Stimulated activated CD4-positive, alpha-beta T cell treated with anti-CD3 and anti-CD28 coated beads, Interleukin-2, amount 100 ng/mL, for 48 hours (primary cell): ENCODE results near the gene KIAA1671.

Experiments used
- DNase-seq, 2 donors: peaks; one replicate each; pipeline ENCODE4 v3.0.0-alpha.2; 2020

Gene KIAA1671

DNA sequence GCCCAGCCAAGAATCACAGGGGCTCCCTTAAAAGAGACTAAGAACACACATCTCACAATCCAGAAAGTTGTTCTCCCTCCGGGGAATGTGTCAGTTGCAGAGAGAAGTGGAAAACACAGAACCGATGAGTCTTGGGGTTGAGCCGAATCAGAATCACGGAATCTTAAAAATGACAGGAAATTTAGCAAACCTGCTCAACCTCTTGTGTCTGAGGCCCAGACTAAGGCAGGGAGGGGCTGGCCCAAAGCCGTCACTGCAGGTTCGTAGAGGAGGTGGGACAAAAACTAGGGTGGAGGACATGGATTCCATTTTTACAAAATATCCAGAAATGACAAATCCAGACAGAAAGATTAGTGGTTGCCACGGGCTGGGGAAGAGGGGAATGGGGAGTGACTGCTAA, 63.8 kb downstream of the KIAA1671 start:
- DNase-seq = no peak

DNA sequence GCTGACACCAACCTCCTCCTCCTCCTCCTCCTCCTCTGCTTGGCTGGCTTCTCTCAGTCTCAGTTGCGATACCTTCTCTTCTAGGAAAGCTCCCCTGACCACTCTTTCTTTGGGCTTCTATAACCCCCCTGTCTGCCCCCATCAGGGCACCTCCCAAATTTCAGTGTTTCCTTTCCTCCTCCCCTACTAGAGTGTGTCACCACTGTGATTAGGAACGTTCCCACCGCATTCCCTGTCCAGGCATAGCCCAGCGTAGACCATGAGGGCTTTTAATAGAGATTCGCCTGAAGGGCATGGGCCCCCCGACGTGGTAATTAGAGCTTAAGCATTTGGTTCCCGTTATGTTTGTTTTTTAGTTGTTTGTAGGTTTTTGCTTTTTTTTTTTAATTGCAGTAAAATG, 65.5 kb downstream of the KIAA1671 start:
- no peak for DNase-seq

DNA sequence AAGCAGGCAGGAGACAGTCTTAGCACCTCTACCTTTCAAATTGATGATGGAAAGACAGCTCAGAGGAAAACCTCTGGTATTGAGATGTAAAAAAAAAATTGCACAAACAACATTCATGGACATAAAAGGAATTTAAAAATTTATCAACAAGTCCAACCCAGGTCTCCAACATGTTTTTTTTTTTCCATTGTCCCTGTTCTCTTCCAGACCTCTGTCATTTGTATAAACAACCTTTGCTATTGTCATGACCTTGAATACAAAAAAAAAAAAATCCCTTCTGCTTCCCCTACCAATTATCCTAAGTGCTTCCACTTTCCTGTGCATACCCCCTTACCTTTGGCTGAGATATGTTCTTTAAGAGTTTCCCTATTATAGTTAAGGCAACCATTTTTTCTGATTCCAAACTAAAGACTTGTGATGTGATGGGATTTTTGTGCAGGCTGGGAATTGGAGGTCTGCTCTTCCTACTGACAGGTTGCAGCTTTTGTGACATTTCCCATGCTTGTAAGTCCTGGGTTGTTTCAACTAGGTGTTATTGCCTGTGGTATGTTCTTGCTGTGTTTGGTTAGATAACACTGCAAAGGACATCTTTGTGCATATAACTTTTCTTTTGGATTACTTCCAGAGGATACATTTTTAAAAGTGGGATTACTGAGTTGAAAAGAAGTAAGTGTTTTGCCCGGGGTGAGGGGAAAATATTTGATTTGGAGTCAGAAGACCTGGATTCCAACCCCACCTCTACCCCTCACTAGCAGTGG, 67.1 kb downstream of the KIAA1671 start:
- no peak for DNase-seq

DNA sequence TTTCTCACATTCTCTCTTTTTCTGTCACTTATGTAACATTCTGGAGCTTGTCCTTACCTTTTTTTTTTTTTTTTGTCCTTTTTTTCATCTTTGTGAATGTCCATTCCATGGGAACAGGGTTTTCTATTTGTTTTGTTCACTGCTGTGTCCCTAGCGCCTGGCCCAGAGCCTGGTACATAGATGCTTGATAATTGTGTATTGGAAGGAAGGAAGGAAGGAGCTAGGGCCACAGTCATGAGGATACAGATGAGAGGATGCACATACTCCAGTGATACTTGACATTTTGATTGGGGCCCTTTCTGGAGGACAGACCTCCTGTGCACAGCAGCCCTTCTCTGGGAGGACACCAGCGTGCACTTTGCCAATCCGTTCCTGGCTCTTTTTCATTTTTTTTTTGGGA, 68.9 kb downstream of the KIAA1671 start:
- DNase-seq = no peak

DNA sequence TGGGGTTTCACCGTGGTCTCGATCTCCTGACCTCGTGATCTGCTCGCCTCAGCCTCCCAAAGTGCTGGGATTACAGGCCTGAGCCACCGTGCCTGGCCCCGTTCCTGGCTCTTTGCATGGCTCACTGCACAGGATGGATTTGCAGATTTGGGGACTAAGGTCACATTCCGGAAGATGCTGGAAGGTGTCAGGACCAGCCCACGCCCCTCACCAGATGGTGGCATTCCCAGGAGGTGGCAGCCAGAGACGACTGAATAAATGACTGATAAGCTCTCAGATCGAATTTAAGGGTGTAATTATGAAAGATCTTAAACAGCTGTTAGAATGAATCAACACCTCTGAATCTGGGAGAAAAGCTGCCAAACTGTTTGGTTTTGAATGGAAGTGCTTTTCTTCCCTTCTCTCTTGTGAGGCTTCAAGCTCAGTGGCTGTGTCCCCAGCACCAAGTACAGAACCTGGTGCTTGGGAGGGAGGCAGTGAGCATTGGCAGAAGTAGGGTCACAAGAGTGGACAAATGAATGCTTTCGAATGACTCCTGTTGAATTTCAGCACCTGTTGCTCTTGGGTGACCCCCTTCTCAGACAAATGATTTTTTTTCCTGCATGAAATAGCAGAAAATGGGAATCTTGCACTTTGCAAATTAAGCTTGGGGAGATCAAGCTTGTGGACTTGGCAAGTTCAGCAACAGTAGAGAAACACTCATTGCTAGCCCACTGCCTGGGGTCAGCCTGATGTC, 69.6 kb downstream of the KIAA1671 start:
- no peak for DNase-seq

DNA sequence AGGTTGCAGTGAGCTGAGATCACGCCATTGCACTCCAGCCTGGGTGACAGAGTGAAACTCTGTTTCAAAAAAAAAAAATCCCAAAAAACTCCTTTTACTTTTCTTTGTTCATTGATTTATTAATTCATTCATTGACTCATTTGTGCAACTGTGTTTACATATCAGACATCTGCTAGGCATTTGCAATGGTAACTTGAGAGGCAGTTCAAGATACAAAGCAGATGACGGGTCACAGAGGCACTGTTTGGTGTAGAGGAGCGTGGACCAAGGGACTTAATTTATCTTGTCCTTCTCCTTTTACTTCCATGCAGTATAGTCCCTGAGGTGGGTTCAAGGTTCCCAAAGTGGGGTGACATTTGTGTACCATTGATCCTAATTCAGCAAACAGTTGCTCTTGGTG, 71.4 kb downstream of the KIAA1671 start:
- no peak for DNase-seq

DNA sequence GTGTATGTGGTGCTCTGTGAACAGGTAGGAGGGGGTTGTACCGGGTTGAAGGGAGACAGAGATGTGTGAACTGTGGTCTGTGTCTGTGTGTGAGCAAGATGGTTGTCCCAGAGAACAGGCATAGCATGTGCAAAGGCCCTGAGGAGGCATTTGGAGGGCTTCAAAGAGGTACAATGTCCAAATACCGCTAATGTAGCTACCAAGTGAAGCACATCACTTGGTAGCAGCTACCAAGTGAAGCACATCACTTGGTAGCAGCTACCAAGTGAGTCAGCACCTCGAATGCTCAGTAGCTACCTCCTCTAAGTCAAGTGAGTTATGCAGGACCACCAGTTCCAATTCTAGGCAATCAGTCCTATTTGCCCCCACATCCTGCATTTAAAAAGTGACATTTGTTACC, 72.4 kb downstream of the KIAA1671 start:
- DNase-seq = no peak

DNA sequence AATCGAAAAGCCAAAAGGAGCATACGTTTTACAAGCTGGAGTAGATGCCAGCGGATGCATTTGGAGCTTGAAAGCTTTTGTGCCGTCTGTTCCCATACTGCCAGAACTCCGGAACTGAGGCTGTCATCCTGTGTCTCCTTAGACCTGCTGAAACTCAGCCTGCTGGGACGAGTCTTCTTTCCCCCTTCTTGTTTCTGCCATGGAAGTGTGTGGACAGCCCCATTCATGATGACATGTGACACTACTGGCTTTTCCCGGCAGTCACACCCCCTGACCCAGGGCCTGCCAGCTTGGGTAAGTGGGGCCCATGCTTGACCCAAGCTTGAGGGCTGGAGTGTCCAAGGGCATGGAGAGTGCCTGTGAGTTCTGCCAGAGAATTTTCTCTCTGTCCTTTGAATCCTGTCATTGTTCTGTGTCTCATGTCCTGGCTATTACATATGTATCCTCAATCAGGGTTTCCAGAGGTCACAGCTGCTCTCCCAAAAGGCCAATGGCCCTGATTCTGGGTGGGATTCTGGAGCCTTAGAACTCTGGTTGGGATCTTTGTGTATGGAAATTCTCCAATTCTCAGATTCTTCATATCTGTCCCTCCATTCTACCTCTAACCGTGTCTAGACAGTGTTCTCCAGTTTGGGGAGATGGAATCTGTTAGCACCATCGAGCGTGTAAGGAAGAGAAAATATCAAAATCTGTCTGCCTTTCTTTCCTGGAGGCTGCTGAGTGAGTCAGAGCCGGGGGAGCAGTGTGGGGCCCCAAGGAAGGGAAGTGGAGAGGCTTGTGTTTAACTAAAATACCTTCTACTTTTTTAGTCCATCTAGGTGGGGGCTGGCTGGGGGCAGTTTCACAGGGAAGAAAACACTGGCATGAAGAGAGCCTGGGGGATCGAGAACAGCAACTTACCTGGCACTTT, 73.2 kb downstream of the KIAA1671 start:
- DNase-seq = no peak

DNA sequence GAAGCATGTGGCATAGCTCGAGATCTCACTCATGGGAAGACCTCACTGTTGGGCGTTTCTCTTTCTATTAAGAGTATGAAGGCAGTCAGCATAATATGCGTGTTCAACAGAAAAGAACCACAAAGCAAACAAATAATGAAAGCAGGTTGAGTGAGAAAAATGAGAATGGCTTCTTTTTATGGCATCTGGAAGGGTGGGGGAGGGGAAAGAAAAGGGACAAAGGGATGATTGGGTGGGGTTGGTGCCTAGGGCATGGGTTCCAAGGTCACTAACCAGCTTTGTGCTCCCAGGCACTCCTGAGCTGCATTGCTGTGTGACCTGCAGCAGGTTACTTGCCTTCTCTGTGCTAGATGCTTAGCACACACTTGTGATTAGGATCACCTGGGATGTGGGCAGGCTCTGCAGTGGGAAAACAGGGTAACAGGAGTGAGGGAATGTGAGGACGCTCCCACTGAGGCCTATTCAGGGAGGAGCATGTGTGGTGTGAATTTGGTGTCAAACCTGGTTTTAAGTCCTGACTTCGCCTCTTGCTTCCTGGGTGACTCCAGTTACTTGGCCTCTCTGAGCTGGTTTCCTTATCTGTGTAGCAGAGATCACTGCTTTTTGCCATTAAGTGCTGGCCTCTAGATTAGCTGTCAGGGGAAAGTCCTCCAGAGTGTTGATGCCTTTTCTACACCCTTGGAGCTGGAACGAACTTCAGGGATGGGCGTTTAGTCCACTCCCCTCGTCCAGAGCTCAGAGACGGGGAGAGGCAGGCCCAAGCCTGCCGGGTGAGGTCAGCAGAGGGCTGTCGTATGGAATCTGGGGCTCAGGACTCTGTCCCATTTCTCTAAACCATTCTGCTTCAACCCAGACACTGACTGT, 74.8 kb downstream of the KIAA1671 start:
- DNase-seq = no peak

DNA sequence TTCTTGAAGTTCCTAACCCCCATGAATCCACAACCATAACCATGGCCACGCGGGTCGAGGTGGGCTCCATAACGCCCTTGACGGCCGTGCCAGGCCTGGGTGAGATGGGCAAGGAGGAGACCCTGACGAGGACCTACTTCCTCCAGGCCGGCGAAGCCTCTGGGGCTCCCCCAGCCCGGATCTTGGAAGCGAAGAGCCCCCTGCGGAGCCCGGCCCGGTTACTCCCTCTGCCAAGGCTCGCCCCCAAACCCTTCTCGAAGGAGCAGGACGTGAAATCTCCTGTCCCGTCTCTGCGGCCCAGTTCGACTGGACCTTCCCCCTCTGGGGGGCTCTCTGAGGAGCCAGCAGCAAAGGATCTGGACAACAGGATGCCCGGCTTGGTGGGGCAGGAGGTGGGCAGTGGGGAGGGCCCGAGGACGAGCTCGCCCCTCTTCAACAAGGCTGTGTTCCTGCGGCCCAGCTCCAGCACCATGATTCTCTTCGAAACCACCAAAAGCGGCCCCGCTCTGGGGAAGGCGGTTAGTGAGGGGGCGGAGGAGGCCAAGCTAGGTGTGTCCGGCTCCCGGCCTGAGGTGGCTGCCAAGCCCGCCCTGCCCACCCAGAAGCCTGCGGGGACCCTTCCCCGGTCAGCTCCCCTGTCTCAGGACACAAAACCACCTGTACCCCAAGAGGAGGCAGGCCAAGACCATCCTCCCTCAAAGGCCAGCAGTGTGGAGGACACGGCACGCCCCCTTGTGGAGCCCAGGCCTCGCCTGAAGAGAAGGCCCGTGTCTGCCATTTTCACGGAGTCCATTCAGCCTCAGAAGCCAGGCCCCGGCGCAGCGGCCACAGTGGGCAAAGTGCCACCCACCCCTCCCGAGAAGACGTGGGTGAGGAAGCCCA, 75.7 kb downstream of the KIAA1671 start:
- DNase-seq = no peak

DNA sequence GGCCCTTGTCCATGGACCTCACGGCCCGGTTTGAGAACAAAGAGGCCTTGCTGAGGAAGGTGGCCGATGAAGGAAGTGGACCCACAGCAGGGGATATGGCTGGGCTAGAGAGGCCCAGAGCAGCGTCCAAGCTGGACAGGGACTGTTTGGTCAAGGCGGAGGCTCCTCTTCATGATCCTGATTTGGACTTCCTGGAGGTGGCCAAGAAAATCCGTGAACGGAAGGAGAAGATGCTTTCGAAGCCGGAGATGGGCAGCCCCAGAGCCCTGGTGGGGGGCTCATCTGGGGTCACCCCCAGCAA, 76.3 kb downstream of the KIAA1671 start:
- DNase-seq = no peak

DNA sequence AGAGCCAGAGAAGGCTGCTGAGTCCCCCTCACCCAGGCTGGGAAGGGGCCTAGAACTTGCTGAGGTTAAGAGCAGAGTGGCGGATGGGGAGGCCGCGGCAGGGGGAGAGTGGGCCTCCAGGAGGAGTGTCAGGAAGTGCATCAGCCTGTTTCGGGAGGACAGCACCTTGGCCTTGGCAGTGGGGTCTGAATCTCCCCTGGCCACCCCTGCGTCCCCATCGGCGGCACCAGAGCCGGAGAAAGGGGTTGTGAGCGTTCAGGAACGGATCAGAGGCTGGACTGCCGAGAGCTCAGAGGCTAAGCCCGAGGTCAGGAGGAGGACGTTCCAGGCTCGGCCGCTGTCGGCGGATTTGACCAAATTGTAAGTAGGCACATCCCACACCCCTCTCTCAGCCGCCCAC, 76.7 kb downstream of the KIAA1671 start:
- DNase-seq = no peak

DNA sequence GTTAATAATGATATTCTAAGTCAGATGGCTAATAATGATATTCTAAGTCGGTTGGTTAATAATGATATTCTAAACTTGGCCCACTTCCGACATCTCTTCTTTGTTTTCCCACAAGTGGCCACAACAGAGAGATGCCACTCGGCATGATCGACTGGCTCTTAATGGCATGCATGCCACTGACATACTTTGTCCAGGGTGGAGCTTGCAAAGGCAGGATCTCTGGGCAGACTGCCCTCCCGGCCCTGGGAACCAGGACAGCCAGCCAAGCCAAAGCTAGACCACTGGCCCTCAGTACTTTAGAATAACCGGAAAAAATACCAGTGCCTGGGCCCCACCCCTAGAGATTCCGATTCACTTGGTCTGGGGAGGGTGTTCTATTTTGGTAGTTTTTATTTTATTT, 78.1 kb downstream of the KIAA1671 start:
- no peak for DNase-seq

DNA sequence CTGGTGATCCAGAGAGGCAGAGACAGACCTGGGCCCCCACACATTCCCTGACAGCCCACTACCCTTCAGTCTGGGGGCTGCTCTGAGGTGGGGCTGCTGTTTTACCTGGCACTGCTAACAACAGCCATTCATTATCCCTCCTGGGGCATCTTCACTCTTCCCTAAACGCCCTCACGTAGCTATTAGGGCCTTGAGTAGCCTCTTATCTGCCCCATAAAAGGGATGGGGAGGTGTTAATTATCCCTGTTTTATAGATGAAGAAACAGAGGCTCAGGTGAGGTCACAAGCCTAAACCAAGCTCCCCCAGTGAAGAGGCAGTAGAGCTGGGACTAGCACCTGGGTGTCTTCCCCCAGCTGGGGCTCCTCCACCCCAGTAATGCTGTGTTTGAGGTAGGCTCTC, 79.5 kb downstream of the KIAA1671 start:
- DNase-seq = no peak

DNA sequence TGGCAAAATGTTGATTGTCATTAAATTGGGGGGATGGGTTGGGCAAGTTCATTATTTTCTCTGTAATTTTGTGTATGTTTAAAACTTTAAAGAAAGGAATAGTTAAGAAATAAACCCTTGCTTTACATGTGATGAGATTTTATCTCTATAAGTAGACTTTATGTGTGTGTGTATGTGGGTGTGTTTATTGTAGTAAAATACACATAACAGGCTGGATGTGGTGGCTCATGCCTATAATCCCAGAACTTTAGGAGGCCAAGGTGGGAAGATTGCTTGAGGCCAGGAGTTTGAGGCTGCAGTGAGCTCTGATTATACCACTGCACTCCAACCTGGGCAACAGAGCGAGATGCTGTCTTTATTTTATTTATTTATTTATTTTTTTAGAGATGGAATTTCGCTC, 83.2 kb downstream of the KIAA1671 start:
- DNase-seq = no peak

DNA sequence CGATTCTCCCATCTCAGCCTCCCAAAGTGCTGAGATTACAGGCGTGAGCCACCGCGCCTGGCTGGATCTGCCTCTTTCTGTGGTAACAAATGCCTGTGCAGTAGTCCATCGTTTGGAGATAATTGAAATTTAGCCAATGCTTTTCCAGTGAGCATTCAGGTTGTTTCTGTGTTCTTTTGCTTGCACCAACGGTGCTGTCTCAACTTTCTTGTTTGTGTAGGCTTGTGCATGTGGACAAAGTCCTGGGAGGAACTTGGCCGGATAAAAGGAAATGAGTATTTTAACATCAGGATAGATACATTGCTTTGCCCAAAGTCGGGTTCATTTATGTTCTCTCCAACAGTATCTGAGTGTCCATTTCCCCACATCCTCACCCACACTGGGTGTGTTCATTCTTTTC, 85.7 kb downstream of the KIAA1671 start:
- no peak for DNase-seq

DNA sequence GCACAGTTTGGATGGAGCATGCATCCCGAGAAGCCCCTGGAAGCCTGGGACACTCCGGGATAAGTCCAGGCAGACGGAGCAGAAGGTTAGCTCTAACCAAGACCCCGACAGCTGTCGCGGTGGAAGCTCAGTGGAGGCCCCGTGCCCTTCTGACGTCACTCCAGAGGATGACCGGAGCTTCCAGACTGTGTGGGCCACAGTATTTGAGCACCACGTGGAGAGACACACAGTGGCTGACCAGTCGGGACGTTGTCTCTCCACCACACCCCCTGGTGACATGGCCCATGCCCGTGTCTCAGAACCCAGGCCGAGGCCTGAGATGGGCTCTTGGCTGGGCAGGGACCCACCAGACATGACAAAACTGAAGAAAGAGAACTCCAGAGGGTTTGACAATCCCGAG, 86.3 kb downstream of the KIAA1671 start:
- no peak for DNase-seq

DNA sequence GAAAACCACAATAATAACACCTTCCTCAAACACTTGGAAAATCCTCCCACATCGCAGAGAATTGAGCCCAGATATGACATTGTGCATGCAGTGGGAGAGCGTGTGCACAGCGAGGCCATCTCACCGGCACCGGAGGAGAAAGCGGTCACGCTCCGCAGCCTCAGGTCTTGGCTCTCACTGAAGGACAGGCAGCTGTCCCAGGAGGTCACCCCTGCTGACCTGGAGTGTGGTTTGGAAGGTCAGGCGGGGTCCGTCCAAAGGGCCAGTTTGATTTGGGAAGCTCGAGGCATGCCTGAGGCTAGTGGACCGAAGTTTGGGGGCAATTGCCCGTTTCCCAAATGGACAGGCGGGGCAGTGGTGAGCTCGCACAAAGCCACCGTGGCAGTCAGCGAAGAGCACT, 86.7 kb downstream of the KIAA1671 start:
- DNase-seq = no peak

DNA sequence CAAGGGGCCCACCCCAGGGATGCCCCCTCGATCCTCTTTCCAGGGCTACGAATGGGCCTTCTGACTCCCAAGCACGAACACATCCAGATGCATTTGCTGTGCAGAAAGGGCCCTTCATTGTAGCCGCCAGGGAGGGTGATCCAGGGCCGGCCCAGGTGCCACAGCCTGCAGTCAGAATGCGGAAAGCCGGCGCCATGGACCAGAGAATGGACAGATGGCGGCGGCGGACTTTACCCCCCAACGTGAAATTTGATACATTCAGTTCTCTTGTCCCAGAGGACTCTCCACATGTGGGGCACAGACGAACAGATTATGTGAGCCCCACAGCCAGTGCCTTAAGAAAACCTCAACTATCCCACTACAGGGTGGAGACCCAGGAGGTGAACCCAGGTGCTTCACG, 87.2 kb downstream of the KIAA1671 start:
- no peak for DNase-seq

DNA sequence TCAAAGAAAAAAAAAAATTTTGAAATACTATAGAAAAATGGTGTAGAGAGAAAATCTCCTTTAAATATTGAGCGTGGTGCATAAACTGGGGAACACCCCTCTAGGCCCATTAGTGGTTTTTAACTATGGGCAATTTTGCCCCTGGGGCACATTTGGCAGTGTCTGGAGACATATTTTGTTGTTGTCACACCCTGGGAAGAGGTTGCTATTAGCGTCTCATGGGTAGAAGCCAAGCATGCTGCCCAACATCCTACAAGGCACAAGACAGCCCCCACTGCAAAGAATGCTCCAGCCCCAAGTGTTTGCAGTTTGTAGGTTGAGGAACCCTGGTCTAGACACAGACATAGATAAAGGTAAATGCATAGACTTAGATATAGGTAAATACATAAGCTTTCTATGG, 92.6 kb downstream of the KIAA1671 start:
- DNase-seq = no peak

DNA sequence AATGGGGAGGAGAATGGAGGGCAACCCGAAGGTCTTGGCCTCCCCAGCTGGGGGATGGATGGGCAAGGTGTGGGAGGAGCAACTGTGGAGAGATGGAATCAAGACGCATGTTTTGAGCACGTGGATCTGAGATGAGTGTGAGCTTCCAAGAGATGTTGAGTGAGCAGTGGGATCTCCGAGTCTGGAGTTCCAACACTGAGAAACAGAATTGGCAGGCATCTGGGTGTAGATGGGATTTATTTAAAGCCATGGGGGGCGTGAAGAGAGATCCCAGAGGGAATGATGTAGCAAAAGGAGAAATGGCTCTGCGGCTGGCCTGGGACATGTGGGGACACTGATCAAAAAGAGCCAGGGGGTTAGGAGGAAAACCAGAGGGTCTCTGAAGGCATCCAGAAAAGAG, 95.6 kb downstream of the KIAA1671 start:
- no peak for DNase-seq
